Activated CD8-positive, alpha-beta T cell treated with anti-CD3 and anti-CD28 coated beads for 36 hours (primary cell): ENCODE results near the gene CCDC24. TPM values are rescaled to one million over a fixed set of nuclear protein-coding genes. Genes with fewer than 3 reads are reported as not detected.

Experiments used
- ATAC-seq: fragments of 200-7000 bp; cut with Tn5 transposase; one replicate; pipeline ENCODE4 v1.10.0; 2021; ENCODE audit warnings: mild to moderate bottlenecking, moderate library complexity
- CTCF ChIA-PET: fragments of 350-600 bp; sonication (Branson Sonifier 250); formaldehyde crosslinking; loops from one replicate; lab custom pipeline; 2021; ENCODE audit warnings: antibody characterized with exemption; lab: Charles Lee
- POLR2A ChIA-PET: fragments of 350-600 bp; sonication (Branson Sonifier 250); formaldehyde crosslinking; loops from one replicate; lab custom pipeline; 2021; ENCODE audit warnings: antibody characterized with exemption; lab: Charles Lee
- DNase-seq: peaks from one replicate; pipeline ENCODE4 v3.0.0-alpha.2; 2020
- H3K27ac Mint-ChIP-seq: one replicate; pipeline ENCODE4 v1.8.0; 2021; ENCODE audit warnings: mild to moderate bottlenecking, mixed read lengths
- H3K27me3 Mint-ChIP-seq: one replicate; pipeline ENCODE4 v1.8.0; 2021; ENCODE audit warnings: mixed read lengths
- H3K36me3 Mint-ChIP-seq: one replicate; pipeline ENCODE4 v1.8.0; 2021; ENCODE audit warnings: low read depth, mixed read lengths
- H3K4me1 Mint-ChIP-seq: one replicate; pipeline ENCODE4 v1.8.0; 2021; ENCODE audit warnings: low read depth, mixed read lengths
- H3K4me3 Mint-ChIP-seq: one replicate; pipeline ENCODE4 v1.8.0; 2021; ENCODE audit warnings: mild to moderate bottlenecking, moderate library complexity, mixed read lengths
- H3K9me3 Mint-ChIP-seq: one replicate; pipeline ENCODE4 v1.8.0; 2021; ENCODE audit warnings: mixed read lengths
- intact Hi-C: fragments of 100-400 bp; cut with micrococcal nuclease; formaldehyde crosslinking; loops from one replicate; pipeline ENCODE4 v1.10.0; 2022
- total RNA-seq, 2 experiments: library from RNA; stranded (reverse); gene quantifications; one replicate each; pipeline ENCODE4 v1.2.3, GENCODE V29; 2021
- TF ChIP-seq, protein P1 (sequence below): fragments of 200-600 bp; IDR thresholded peaks from one replicate; pipeline ENCODE4 v1.8.0; 2022; ENCODE audit warnings: antibody characterized with exemption, mild to moderate bottlenecking

Gene CCDC24
- total RNA-seq, 2 experiments from 2014 or later: 1.4 to 1.8 TPM

DNA sequence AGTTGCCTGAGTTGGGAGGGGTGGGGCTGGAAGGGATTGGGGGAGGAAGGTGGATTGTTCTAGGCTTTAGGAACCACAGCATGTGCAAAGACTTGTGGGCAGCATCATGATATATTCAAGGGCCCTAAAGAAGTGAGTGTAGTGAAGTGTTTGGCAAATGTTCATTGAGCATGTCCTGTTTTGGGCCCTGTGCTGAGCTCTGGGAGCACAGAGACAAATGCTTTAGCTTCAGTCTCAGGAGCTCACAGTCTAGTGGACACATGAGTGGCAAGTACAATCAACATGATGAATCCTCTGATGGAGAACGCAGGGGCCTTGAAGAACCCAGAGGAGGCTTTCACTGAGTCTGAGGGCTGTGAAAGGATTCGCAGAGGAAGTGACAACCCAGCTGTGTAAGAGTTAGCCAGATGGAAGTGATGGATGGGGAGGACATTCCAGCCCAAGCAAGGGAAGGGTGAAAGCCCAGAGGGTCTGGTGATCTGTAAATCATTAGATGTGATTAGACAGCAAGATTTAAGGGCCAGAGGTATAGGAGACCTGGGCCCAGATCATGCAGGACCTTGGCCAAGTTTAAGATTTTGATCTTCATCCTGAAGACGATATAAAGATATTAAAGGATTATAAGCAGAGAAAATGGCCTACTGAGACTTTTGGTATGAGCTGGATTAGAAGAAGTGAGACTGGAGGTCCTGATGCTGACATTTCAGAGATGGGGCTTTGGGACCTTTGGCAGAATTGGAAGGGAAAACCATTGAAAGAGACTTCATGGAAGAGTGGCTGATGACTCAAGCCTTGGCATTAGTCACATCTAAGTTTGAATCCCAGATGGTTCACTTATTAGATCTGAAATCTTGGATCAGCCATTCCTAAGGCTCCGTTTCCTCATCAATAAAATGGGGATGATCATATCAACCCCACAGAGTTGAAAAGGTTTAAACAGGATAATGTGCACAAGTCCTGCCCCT lies 40.1 kb upstream of the CCDC24 start:
- POLR2A ChIA-PET: interaction anchor here (1.0 to 1.8 kb wide), 4 partner anchors 19 to 244 kb away, joined by 3 to 6 read pairs (median 4); partner anchors contain the start of genes ATP6V0B and DPH2
- TF ChIP-seq, protein P1, sequence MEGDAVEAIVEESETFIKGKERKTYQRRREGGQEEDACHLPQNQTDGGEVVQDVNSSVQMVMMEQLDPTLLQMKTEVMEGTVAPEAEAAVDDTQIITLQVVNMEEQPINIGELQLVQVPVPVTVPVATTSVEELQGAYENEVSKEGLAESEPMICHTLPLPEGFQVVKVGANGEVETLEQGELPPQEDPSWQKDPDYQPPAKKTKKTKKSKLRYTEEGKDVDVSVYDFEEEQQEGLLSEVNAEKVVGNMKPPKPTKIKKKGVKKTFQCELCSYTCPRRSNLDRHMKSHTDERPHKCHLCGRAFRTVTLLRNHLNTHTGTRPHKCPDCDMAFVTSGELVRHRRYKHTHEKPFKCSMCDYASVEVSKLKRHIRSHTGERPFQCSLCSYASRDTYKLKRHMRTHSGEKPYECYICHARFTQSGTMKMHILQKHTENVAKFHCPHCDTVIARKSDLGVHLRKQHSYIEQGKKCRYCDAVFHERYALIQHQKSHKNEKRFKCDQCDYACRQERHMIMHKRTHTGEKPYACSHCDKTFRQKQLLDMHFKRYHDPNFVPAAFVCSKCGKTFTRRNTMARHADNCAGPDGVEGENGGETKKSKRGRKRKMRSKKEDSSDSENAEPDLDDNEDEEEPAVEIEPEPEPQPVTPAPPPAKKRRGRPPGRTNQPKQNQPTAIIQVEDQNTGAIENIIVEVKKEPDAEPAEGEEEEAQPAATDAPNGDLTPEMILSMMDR: no peak
- Mint-ChIP-seq H3K4me1 (peaks cover 24% of the 10 kb centered on the region), H3K36me3 (no peaks in the 10 kb centered on the region), H3K9me3 (no peaks in the 10 kb centered on the region), H3K27ac (no peak overlapping the region), H3K4me3 (no peak overlapping the region), H3K27me3 (no peaks in the 10 kb centered on the region)
- ATAC-seq: no peak
- CTCF ChIA-PET: interaction anchor here (0.7 to 8.8 kb wide), 4 partner anchors 16 to 188 kb away, joined by 3 to 185 read pairs (median 5); partner anchors contain the start of genes ARTN and SLC6A9
- no peak for DNase-seq
- intact Hi-C loops: no loop called here

DNA sequence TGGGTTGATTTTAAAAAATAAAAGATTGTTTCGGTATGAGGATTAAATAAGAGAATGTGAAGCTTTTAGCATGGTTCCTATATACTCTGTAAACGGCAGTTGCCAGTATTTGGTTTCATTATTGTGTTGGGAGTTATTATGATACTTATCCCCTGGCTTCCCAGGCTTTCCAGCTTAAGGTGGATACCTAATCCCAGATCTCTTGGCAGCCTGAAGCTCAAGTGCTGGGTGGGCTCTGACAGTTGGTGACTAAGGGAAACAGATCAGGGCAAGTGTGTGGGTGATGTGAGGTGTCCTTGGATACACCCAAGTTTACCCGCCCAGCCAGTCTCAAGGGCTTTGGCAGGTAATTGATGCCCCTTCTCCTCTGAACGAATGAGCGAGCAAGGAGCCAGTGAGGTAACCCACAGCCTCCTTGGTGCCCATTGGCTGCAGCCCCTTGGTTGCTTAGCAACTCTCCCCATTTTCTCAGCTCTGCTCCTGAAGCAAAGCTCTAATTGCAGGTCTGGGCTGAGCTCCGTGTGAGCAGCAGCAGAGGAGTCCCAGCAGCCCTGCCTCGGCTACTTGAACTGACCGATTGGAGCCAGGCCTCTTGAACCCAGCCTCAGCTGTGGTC lies 38.6 kb upstream of the CCDC24 start:
- TF ChIP-seq, protein P1: no peak
- ATAC-seq (no peak), DNase-seq (no peak)
- Mint-ChIP-seq H3K27ac (no peak overlapping the region), H3K4me3 (no peak overlapping the region), H3K27me3 (no peaks in the 10 kb centered on the region), H3K4me1 (peaks cover 22% of the 10 kb centered on the region), H3K9me3 (no peaks in the 10 kb centered on the region), H3K36me3 (no peaks in the 10 kb centered on the region)
- ChIA-PET CTCF (interaction anchor here (2.0 kb wide), 1 partner anchor 19 kb away, joined by 14 read pairs; the partner anchor contains the start of gene ARTN), POLR2A (interaction anchor here (0.9 kb wide), 1 partner anchor 21 kb away, joined by 3 read pairs; no protein-coding TSS in a partner anchor)
- intact Hi-C loops: no loop called here

DNA sequence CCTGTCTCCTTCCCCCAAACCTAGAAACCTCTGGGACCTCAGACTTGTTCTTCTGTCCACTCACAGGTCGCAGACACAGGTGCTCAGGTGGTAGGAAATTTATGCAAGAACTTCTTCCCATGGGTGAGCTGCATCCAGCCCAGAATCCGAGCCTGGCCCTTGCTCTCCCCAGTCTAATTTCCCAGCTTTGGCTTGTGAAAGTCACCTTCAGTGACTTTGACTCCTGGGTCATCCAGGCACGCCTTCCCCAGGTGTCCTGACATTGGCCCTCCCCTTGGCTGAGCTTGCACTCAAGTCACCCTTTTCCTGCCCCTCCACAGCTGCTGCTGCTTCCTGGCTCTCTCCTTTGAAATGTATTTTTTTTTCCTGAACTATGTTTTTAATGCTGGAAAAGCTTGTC lies 38.0 kb upstream of the CCDC24 start:
- intact Hi-C loops: no loop called here

GRCh38 chr1:43954036-43954435 lies 37.4 kb upstream of the CCDC24 start:
- CTCF ChIA-PET: interaction anchor here (1.1 to 2.0 kb wide), 4 partner anchors 19 to 191 kb away, joined by 4 to 14 read pairs (median 9); partner anchors contain the start of gene ARTN
- POLR2A ChIA-PET: interaction anchor here (0.9 to 1.1 kb wide), 2 partner anchors 14 to 20 kb away, joined by 3 read pairs; no protein-coding TSS in a partner anchor
- Mint-ChIP-seq H3K9me3 (no peaks in the 10 kb centered on the region), H3K4me1 (peaks cover 10% of the 10 kb centered on the region), H3K4me3 (no peak overlapping the region), H3K27me3 (no peaks in the 10 kb centered on the region), H3K36me3 (peaks cover 2% of the 10 kb centered on the region), H3K27ac (no peak overlapping the region)
- ATAC-seq: no peak
- DNase-seq: no peak
- intact Hi-C loops: no loop called here
- TF ChIP-seq, protein P1: no peak

More for the DNA sequence above, 38.0 kb upstream of the CCDC24 start:
- ChIA-PET CTCF (interaction anchor here (1.9 to 2.0 kb wide), 2 partner anchors 19 to 190 kb away, joined by 10 to 14 read pairs; partner anchors contain the start of gene ARTN), POLR2A (interaction anchor here (0.9 to 1.1 kb wide), 2 partner anchors 15 to 20 kb away, joined by 3 read pairs; no protein-coding TSS in a partner anchor)
- Mint-ChIP-seq H3K4me1 (peaks cover 17% of the 10 kb centered on the region), H3K27me3 (no peaks in the 10 kb centered on the region), H3K9me3 (no peaks in the 10 kb centered on the region), H3K4me3 (no peak overlapping the region), H3K27ac (no peak overlapping the region), H3K36me3 (peaks cover 2% of the 10 kb centered on the region)
- DNase-seq: no peak
- TF ChIP-seq, protein P1: no peak
- no peak for ATAC-seq
